HG03460 (cell line): ENCODE data around the gene SYPL1.

Source experiments
- ATAC-seq: cut with Tn5 transposase; IDR thresholded peaks from one replicate; pipeline ENCODE4 v1.9.1; 2021; ENCODE audit not compliant: unreplicated experiment

SYPL1 gene

GRCh38 chr7:106122713-106123112 lies 10.6 kb upstream of the SYPL1 start:
- no peak for ATAC-seq

- no peak for ATAC-seq
These were observed 9.2 kb upstream of the SYPL1 start for GRCh38 chr7:106121189-106121810.

GRCh38 chr7:106120500-106120899 lies 8.4 kb upstream of the SYPL1 start:
- ATAC-seq: no peak

GRCh38 chr7:106119719-106120118 lies 7.6 kb upstream of the SYPL1 start:
- no peak for ATAC-seq

GRCh38 chr7:106117786-106118544 lies 5.9 kb upstream of the SYPL1 start:
- ATAC-seq: no peak

- ATAC-seq: no peak
These were observed 4.1 kb upstream of the SYPL1 start for GRCh38 chr7:106116161-106116704.

GRCh38 chr7:106114716-106115383 lies 2.7 kb upstream of the SYPL1 start:
- no peak for ATAC-seq

- no peak for ATAC-seq
These were observed 885 bp upstream of the SYPL1 start for GRCh38 chr7:106112972-106113421.

- ATAC-seq: peak; percentile 25
These were observed 426 bp downstream of the SYPL1 start for GRCh38 chr7:106111655-106112117.

GRCh38 chr7:106110885-106111654 lies 1.0 kb downstream of the SYPL1 start:
- no peak for ATAC-seq

GRCh38 chr7:106110238-106110560 lies 1.9 kb downstream of the SYPL1 start:
- ATAC-seq: no peak

- no peak for ATAC-seq
These were observed 2.4 kb downstream of the SYPL1 start for GRCh38 chr7:106109521-106110237.

- ATAC-seq: no peak
These were observed 3.1 kb downstream of the SYPL1 start for GRCh38 chr7:106108991-106109390.

- no peak for ATAC-seq
These were observed 7.3 kb downstream of the SYPL1 start for GRCh38 chr7:106104721-106105260.

GRCh38 chr7:106102387-106102966 lies 9.6 kb downstream of the SYPL1 start:
- ATAC-seq: no peak

- ATAC-seq: no peak
These were observed 10.4 kb downstream of the SYPL1 start for GRCh38 chr7:106101726-106102125.

GRCh38 chr7:106100863-106101629 lies 11.1 kb downstream of the SYPL1 start:
- no peak for ATAC-seq

GRCh38 chr7:106099539-106099938 lies 12.6 kb downstream of the SYPL1 start:
- no peak for ATAC-seq

GRCh38 chr7:106098889-106099288 lies 13.2 kb downstream of the SYPL1 start:
- no peak for ATAC-seq
